Tibial nerve (tissue), 4 donors: Measurements from ENCODE around the gene KRT72. TPM values are rescaled to one million over a fixed set of nuclear protein-coding genes. Genes with fewer than 3 reads are reported as not detected.
A peak's percentile ranks its signal among the peaks of the same experiment; 100 is the strongest.

Source experiments
- DNase-seq, 2 donors: peaks; one replicate each; pipeline ENCODE4 v3.0.0-alpha.2; 2019; ENCODE audit warnings: low spot score in 2 of 2
- H3K27ac ChIP-seq, 4 donors: fragments of 200-600 bp; sonication (generic) in 3 of 4; one replicate each; pipeline ENCODE4 v1.5.1; 2017 to 2019; ENCODE audit warnings: mild to moderate bottlenecking in 1 of 4
- H3K27me3 ChIP-seq, 2 donors: fragments of 200-600 bp; sonication (generic) in 1 of 2; one replicate each; pipeline versions ENCODE4 v1.5.1 to v1.6.0; 2017 to 2019
- H3K36me3 ChIP-seq, 3 donors: fragments of 200-600 bp; sonication (generic); one replicate each; pipeline ENCODE4 v1.5.1; 2018 to 2019
- H3K4me1 ChIP-seq, 4 donors: fragments of 200-600 bp; sonication (generic) in 3 of 4; one replicate each; pipeline ENCODE4 v1.5.1; 2017 to 2019
- H3K4me3 ChIP-seq, 4 donors: fragments of 200-600 bp; sonication (generic) in 3 of 4; one replicate each; pipeline ENCODE4 v1.5.1; 2017 to 2019; ENCODE audit warnings: mild to moderate bottlenecking in 1 of 4, moderate library complexity in 1 of 4
- H3K9me3 ChIP-seq, 4 donors: fragments of 200-600 bp; sonication (generic) in 3 of 4; one replicate each; pipeline ENCODE4 v1.5.1; 2017 to 2019
- EP300 ChIP-seq, 2 donors: sonication (generic); formaldehyde crosslinking; IDR thresholded peaks; one replicate each; pipeline ENCODE4 v1.6.1; 2017; ENCODE audit warnings: antibody characterized with exemption in 2 of 2, mild to moderate bottlenecking in 1 of 2
- POLR2A ChIP-seq, 2 donors: fragments of 450-650 bp; IDR thresholded peaks; one replicate each; pipeline ENCODE4 v1.6.1; 2017; ENCODE audit warnings: antibody characterized with exemption in 2 of 2, mild to moderate bottlenecking in 2 of 2, moderate library complexity in 2 of 2
- WGBS, 2 donors: methylation state at CpG; one replicate each; pipeline ENCODE4 v1.1.5; 2018; 5-methylcytosine and 5-hydroxymethylcytosine counted together
- total RNA-seq, 4 donors: library from RNA; depleted of rRNA; stranded (reverse); fragments of >200 nt; gene quantifications; one replicate each; pipeline ENCODE4 v1.1.0, GENCODE V29; 2016
- TF ChIP-seq, protein P1 (sequence below), 5 experiments: fragments of 200-600 bp in 3 of 5; fragments of 450-650 bp in 2 of 5; sonication (generic) in 3 of 5; IDR thresholded peaks; one replicate each; pipeline ENCODE4 v1.5.1; 2016 to 2019; ENCODE audit warnings: antibody characterized with exemption in 5 of 5, mild to moderate bottlenecking in 3 of 5, moderate library complexity in 2 of 5

KRT72 gene
- total RNA-seq, 4 donors from 2014 or later, result not detected

DNA sequence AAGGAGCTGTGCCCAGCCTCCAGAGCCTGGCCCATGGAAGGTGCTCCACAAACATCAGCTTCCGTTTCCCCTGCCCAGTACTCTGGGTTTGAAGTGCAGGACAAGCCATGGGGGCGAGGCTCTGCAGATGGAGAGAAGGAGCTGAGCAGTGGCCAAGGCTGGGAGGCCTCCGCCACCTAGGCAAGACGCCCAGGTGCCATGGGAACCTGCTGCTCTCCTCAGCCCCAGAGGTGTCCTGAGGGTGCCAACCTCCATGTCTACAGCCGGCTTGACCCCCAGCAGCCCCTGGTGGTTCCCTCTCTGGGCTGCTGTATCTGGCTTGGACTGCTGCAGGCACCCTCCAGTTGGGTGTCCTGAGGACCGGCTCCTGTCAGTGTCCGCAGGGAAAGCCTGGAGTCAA is 60.7 kb downstream of the KRT72 start:
- H3K9me3 ChIP-seq, result no peaks in the 10 kb centered on the region
- no peaks in the 10 kb centered on the region for H3K36me3 ChIP-seq
- no peak overlapping the region for H3K4me3 ChIP-seq
- H3K4me1 ChIP-seq, result peaks cover 0 to 29% (median 0%) of the 10 kb centered on the region in 4 donors
- 89 to 92% methylated on average over 4 of the region's 7 CpGs for WGBS, 2 donors
- no peaks in the 10 kb centered on the region for H3K27me3 ChIP-seq
- DNase-seq, result no peak
- TF ChIP-seq, protein P1, sequence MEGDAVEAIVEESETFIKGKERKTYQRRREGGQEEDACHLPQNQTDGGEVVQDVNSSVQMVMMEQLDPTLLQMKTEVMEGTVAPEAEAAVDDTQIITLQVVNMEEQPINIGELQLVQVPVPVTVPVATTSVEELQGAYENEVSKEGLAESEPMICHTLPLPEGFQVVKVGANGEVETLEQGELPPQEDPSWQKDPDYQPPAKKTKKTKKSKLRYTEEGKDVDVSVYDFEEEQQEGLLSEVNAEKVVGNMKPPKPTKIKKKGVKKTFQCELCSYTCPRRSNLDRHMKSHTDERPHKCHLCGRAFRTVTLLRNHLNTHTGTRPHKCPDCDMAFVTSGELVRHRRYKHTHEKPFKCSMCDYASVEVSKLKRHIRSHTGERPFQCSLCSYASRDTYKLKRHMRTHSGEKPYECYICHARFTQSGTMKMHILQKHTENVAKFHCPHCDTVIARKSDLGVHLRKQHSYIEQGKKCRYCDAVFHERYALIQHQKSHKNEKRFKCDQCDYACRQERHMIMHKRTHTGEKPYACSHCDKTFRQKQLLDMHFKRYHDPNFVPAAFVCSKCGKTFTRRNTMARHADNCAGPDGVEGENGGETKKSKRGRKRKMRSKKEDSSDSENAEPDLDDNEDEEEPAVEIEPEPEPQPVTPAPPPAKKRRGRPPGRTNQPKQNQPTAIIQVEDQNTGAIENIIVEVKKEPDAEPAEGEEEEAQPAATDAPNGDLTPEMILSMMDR (IDR thresholded peaks at IDR 0.05), result no peak
- no peak for TF ChIP-seq POLR2A (IDR thresholded peaks at IDR 0.05)
- no peak for TF ChIP-seq EP300 (IDR thresholded peaks at IDR 0.05)
- H3K27ac ChIP-seq, result peak overlapping the region in 1 of 4 donors; percentile 55

DNA sequence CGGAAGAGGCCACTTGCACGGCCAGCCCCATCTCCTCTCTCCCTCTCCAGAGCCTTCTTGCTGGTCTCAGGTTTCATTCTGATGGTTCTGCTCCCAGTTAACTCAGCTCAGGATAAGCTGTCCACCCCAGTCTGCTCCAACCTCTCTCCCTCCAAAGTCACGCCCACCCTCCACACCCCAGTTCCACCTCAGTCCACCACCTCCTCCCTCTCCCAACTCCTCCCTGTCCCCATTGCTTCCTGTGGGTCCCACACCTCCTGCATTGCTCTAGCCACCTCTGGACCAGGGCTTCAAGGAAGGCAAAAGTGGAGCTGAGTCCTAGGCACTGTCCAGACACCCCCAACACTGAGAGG is 61.5 kb downstream of the KRT72 start:
- no peak for DNase-seq
- H3K27me3 ChIP-seq, result no peaks in the 10 kb centered on the region
- H3K4me1 ChIP-seq, result peaks cover 0 to 28% (median 0%) of the 10 kb centered on the region in 4 donors
- no peaks in the 10 kb centered on the region for H3K9me3 ChIP-seq
- no peaks in the 10 kb centered on the region for H3K36me3 ChIP-seq
- H3K4me3 ChIP-seq, result no peak overlapping the region
- WGBS, 2 donors, result 67 to 78% methylated on average over 3 of the region's 3 CpGs
- H3K27ac ChIP-seq, result peak overlapping the region in 2 of 4 donors; percentile 46 to 55
- no peak for TF ChIP-seq POLR2A (IDR thresholded peaks at IDR 0.05)
- TF ChIP-seq, protein P1 (IDR thresholded peaks at IDR 0.05), result no peak
- TF ChIP-seq EP300 (IDR thresholded peaks at IDR 0.05), result no peak

DNA sequence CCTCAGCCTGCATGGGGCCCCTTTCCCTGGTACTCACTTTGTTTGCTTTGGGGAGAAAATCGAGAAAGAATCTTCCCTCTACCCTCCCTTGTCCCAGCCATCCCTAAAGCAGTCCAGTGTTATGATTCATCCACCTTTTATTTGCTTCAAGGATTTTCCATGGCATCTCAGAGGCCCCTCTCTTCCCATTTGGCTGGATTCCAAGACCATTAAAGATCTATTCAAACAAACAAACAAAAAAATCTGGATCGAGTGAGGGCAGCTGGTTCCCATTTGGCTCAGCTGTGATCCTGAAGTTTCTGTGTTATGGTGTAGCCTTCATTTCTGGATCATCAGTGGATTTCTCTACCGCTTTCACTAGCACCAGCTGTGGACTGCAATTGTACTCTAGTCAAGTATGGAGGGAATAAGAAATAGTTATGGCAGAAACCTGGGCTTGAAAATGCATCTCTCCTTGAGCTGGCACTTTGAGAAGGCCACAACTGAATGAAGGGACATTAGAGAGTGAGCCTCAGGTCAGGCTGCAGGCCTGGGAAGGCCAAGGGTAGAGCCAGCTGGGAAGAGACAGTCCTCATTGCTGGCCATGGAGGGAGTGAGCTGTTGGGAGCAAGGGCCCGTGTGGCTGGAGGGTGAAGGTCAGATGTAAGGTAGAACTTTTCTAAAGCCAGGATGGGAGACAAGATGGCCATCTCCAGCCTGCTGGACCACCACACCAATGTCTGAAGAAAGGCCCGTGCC is 62.0 kb downstream of the KRT72 start:
- H3K4me1 ChIP-seq, result peaks cover 0 to 22% (median 0%) of the 10 kb centered on the region in 4 donors
- peak overlapping the region in 2 of 4 donors; percentile 46 to 55 for H3K27ac ChIP-seq
- WGBS, 2 donors, result 43 to 47% methylated on average over 5 of the region's 5 CpGs
- no peaks in the 10 kb centered on the region for H3K36me3 ChIP-seq
- no peak for TF ChIP-seq EP300 (IDR thresholded peaks at IDR 0.05)
- no peak for TF ChIP-seq POLR2A (IDR thresholded peaks at IDR 0.05)
- TF ChIP-seq, protein P1 (IDR thresholded peaks at IDR 0.05), result no peak
- no peak for DNase-seq
- no peak overlapping the region for H3K4me3 ChIP-seq
- no peaks in the 10 kb centered on the region for H3K9me3 ChIP-seq
- no peaks in the 10 kb centered on the region for H3K27me3 ChIP-seq

DNA sequence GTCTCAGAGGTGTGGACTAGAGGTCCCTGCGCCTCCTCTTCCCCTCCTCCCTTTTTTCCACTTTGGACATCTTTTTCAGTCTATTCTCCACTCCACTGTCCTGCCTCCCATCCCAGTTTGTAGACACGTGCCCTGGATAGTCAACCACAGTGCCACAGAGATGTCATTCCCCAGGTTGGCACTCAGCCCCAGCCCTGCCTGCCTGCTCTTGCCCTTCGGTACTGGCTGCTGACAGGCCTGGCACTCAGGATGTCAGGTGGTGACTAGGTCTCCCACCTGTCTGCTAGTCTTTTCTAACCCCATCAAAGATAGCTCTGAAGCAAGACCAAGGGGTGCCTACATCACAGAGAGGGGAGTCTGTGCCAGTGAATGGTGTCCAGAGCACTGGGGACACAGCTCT is 64.2 kb downstream of the KRT72 start:
- Histone ChIP-seq H3K9me3 (no peaks in the 10 kb centered on the region), H3K27me3 (no peaks in the 10 kb centered on the region), H3K4me1 (peaks cover 0 to 18% (median 0%) of the 10 kb centered on the region in 4 donors), H3K36me3 (no peaks in the 10 kb centered on the region), H3K4me3 (no peak overlapping the region), H3K27ac (no peak overlapping the region)
- TF ChIP-seq EP300 (IDR thresholded peaks at IDR 0.05) (no peak), POLR2A (IDR thresholded peaks at IDR 0.05) (no peak)
- TF ChIP-seq, protein P1 (IDR thresholded peaks at IDR 0.05), result no peak
- 86 to 87% methylated on average over 3 of the region's 3 CpGs for WGBS, 2 donors
- no peak for DNase-seq

Other genes with a start within 250 kb of the KRT72 start
- gene KRT85, start 234.0 kb downstream of the KRT72 start, total RNA-seq, result not detected
- not detected for gene KRT84, start 215.8 kb downstream of the KRT72 start, total RNA-seq
- gene KRT82, start 195.1 kb downstream of the KRT72 start, total RNA-seq, result not detected
- not detected for gene KRT75, start 167.1 kb downstream of the KRT72 start, total RNA-seq
- gene KRT6B, start 149.3 kb downstream of the KRT72 start, total RNA-seq, result not detected
- not detected for gene KRT6C, start 127.7 kb downstream of the KRT72 start, total RNA-seq
- under 1 TPM in 1 of 4 donors, not detected in 3; 0.30 TPM for gene KRT6A, start 108.2 kb downstream of the KRT72 start, total RNA-seq
- 1 to 10 TPM in 1 of 4 donors, under 1 TPM in 1, not detected in 2; 0.22 to 2.7 TPM for gene KRT5, start 81.1 kb downstream of the KRT72 start, total RNA-seq
- not detected for gene KRT71, start 48.3 kb downstream of the KRT72 start, total RNA-seq
- gene KRT74, start 27.6 kb downstream of the KRT72 start, total RNA-seq, result not detected
- not detected for gene KRT73, start 17.1 kb upstream of the KRT72 start, total RNA-seq
- gene KRT2, start 50.7 kb upstream of the KRT72 start, total RNA-seq, result not detected
- gene KRT1, start 78.9 kb upstream of the KRT72 start, total RNA-seq, result not detected
- gene KRT77, start 102.1 kb upstream of the KRT72 start, total RNA-seq, result not detected
- not detected for gene KRT76, start 175.9 kb upstream of the KRT72 start, total RNA-seq
- not detected for gene KRT3, start 194.7 kb upstream of the KRT72 start, total RNA-seq
- gene KRT4, start 212.7 kb upstream of the KRT72 start, total RNA-seq, result not detected
- 1 to 10 TPM in 1 of 4 donors, not detected in 3; 3.9 TPM for gene KRT79, start 232.8 kb upstream of the KRT72 start, total RNA-seq
- 10 to 100 TPM in 1 of 4 donors, not detected in 3; 10.8 TPM for gene KRT78, start 247.5 kb upstream of the KRT72 start, total RNA-seq